ENCODE data around the gene UBE2M.

Gene UBE2M

GRCh38 chr19:58570770-58571574 lies 12.6 kb upstream of the UBE2M start:
- no peak for DNase-seq

GRCh38 chr19:58569943-58570670 lies 11.7 kb upstream of the UBE2M start:
- DNase-seq: no peak

GRCh38 chr19:58569191-58569942 lies 11.0 kb upstream of the UBE2M start:
- DNase-seq: no peak

DNA sequence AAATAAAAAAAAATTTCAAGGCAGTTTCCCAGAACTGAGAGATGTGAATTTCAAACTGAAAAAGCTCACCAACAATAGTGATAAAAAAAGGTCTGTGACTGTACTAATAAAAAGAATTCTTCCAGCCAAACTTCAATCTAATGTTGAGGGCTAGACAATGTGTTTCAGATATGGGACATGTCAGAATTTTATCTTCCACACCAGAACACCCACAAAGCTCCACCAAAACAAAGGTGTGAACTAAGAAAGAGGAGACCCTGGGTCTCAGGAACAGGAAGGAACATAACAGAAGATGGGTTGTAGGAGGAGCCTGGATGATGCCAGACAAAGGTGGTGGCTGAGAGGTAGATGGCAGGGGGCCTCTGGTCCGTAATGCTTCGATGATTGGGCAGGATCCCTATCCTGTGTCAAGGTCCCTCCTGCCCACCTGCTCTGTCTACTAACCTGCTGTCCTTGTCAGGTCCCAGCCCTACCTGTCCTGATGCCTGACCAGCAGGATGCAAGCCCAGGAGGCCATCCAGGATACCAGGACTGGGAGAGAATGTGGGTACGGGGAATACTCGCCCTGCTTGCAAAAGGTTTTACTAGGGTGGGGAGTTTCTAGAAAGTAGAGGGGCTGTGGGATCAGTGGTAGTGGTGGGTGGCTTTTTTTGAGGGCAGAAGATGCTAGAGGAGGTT lies 10.2 kb upstream of the UBE2M start:
- DNase-seq: no peak

DNA sequence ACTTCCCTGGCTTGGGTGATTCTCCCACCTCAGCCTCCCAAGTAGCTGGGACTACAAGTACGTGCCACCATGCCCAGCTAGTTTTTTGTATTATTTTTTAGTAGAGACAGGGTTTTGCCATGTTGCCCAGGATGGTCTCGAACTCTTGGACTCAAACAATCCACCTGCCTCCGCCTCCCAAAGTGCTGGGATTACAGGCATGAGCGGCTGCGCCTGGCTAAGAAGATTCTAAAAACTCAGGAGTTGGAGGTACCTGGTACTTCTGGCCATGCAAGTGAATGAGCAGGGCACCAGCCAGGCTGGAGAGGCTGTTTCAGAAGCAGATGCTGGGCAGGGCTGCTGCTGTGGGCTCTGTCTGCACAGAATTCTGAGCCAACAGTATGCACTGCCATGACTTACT lies 8.6 kb upstream of the UBE2M start:
- DNase-seq: no peak

- DNase-seq: no peak
Observed at GRCh38 chr19:58563823-58564222, 5.4 kb upstream of the UBE2M start.

GRCh38 chr19:58563034-58563573 lies 4.7 kb upstream of the UBE2M start:
- no peak for DNase-seq

- DNase-seq: no peak
Observed at GRCh38 chr19:58562122-58563033, 4.0 kb upstream of the UBE2M start.

- no peak for DNase-seq
Observed at GRCh38 chr19:58561373-58562121, 3.1 kb upstream of the UBE2M start.

DNA sequence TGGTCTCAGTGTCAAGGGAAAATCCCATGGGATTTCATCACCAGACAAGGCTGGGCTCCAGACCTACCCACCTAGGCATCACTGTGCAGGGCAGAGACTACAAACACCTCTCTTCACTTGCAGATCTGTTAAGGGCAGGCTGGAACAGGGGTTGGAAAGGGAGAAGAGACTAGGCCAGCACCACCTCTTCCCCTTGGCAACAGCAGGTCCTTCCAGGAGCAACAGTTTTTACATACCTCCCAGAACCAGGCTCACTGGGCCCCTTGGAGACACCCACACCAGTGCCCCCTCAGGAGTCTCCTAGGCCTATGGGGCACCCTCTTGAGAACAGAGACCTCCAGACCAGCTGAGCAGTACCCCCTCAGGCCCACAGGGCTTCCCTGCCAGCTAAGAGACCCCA lies 2.5 kb upstream of the UBE2M start:
- no peak for DNase-seq

GRCh38 chr19:58560007-58560887 lies 1.8 kb upstream of the UBE2M start:
- no peak for DNase-seq

DNA sequence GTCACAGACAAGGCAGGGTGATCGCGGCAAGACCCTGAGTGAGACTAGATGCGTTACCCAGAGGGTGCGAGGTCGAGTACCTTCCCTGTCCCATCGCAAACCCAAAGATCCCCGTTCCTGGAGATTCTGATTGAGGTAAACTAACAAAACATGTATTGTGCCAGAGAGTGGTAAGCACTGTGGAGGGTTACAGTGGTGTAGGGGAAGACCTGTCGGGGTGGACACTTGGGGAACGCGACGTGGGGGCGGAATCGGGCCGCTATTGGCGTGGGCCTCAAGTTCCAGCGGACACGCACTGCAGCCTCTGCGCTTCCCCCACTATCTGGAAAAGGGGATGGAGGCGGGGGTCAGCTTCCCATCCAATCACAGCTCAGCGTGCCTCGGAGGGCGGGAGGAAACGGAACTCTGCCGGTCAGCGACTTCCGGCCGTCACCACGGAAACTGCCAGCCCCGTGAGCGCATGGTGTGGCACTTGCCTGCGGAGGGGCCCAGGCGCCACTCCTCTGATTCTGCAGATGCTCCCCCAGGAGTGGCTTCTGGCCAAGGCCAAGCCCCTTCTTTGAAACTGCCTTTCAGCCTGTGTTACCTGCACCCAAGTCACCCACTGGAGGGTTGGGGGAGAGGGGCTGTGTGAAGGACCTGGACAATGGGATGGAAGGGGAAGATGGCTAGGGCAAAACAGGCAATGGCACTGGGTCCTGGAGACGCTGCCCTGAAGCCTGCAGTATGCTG lies 1.0 kb upstream of the UBE2M start:
- no peak for DNase-seq

DNA sequence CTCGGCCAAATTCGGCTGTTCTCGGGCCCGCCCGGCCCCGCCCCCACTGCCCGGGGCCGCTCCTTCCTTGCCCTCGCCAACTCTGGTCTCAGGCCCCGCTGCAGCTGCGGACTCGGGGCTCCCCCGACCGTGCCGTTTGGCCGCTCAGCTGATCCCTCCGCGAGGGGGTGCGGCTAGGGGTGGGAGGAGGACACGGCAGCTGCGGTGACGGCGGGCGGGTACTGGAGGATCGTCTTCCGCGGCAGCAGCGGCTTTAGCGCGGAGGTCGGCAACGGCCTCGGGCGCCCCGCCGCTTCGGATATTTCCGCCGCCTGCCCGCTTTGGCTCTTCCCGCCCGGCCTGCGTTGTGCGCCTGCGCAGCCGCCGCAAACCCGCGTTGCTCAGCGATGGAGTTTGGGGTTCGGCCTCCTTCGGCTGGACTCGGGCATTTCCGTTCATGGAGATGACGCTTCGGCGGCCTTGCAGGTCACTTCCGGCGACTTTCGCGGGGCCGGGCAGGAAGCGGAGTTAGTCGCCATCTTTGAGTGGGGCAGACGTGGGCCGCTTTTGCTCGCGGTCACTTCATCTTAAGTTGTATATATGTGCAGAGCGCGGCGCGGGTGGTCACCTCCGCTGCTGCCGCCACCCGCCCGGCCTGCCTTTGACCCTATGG lies 338 bp upstream of the UBE2M start:
- no peak for DNase-seq

- DNase-seq: no peak
Observed at GRCh38 chr19:58557221-58558065, 968 bp downstream of the UBE2M start.

- DNase-seq: no peak
Observed at GRCh38 chr19:58556622-58557220, 1.7 kb downstream of the UBE2M start.

- no peak for DNase-seq
Observed at GRCh38 chr19:58555920-58556621, 2.3 kb downstream of the UBE2M start.

Data from NCI-H446 (cell line).